22Rv1 (cell line): Measurements from ENCODE around the gene COPS3.

Experiments used
- ZFX ChIP-seq: fragments of 450-650 bp; IDR thresholded peaks from 2 replicates; pipeline ENCODE4 v1.6.1; 2017; ENCODE audit warnings: antibody characterized with exemption, borderline replicate concordance
- TF ChIP-seq, protein P1 (sequence below): fragments of 450-650 bp; IDR thresholded peaks from 2 replicates; pipeline ENCODE4 v1.5.1; 2017; ENCODE audit warnings: mild to moderate bottlenecking

DNA sequence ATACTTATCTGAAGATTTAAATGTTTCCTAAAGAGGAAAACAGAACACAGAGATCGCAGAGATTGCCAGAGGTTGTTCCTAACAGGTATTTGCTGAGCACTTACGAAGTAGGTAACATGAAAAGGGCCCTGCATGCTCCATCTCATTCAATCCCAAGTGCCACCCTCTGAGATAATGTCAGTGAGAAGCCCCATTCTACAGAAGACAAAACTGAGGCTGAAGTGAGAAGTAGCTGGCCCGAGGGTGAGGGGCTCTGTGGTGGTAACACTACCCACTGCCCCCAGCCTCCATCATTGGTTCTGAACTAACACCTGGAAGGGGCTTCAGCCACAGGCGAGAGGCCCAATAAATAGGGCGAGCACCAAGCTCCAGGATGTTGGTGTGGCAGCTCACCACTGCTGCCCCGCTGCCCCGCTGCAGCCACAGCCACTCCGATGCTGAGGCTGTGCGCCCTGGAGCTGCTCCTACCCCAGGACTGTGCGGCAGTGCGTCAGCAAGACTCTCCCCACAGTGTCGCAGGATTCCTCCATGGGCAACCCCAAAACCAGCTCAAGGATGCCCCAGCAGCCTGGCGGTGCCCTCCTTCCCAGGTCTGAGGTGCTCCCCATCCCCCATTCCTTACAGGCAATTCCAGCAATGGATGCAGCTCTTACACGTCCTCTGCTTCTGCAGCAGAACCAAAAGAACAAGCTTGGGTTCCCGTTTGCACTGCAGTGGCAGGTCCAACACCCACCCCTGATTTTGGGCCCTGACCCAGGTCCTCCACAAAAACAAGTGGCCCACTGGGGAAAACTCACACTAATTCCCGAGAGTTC is 54.4 kb downstream of the COPS3 start:
- TF ChIP-seq, protein P1, sequence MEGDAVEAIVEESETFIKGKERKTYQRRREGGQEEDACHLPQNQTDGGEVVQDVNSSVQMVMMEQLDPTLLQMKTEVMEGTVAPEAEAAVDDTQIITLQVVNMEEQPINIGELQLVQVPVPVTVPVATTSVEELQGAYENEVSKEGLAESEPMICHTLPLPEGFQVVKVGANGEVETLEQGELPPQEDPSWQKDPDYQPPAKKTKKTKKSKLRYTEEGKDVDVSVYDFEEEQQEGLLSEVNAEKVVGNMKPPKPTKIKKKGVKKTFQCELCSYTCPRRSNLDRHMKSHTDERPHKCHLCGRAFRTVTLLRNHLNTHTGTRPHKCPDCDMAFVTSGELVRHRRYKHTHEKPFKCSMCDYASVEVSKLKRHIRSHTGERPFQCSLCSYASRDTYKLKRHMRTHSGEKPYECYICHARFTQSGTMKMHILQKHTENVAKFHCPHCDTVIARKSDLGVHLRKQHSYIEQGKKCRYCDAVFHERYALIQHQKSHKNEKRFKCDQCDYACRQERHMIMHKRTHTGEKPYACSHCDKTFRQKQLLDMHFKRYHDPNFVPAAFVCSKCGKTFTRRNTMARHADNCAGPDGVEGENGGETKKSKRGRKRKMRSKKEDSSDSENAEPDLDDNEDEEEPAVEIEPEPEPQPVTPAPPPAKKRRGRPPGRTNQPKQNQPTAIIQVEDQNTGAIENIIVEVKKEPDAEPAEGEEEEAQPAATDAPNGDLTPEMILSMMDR = no peak
- TF ChIP-seq ZFX = no peak
